Stimulated activated CD4-positive, alpha-beta T cell treated with anti-CD3 and anti-CD28 coated beads, Interleukin-1b, Interleukin-23, amount 100 ng/mL, for 4 hours (primary cell): ENCODE measurements around the gene ACYP1.

Experiments
- DNase-seq, 2 donors: peaks; one replicate each; pipeline ENCODE4 v3.0.0-alpha.2; 2020; ENCODE audit warnings: low read depth in 2 of 2

ACYP1 gene

GRCh38 chr14:75063491-75064204, at the start of gene ACYP1:
TSS of gene ACYP1 (minus strand) at chr14:75064024. CDS start at chr14:75063553, 471 bp downstream.
- DNase-seq: peak; percentile 86 to 87

- no peak for DNase-seq
These were observed 46.1 kb upstream of the ACYP1 start for GRCh38 chr14:75109877-75110276.

- DNase-seq: no peak
These were observed 43.4 kb upstream of the ACYP1 start for GRCh38 chr14:75107186-75107585.

DNA sequence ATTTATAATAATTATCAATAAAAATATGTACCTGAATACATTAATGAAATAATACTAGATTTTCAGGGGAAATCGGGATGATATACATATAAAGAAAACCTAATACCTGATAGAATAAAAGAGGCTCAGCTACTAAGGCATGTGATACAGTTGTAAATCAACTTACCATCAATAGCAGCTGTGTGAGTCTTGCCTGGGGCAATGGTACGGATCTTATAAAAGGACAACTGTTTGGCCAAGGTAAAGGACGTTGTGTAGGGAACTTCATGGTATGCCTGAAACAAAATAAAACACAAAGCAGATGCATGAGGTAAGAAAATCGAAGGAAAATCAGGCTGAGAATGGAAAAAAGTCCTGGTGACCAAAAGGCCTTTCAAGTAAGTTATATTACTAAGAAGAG, 37.7 kb upstream of the ACYP1 start:
- DNase-seq: no peak

- no peak for DNase-seq
These were observed 34.9 kb upstream of the ACYP1 start for GRCh38 chr14:75098682-75099081.

DNA sequence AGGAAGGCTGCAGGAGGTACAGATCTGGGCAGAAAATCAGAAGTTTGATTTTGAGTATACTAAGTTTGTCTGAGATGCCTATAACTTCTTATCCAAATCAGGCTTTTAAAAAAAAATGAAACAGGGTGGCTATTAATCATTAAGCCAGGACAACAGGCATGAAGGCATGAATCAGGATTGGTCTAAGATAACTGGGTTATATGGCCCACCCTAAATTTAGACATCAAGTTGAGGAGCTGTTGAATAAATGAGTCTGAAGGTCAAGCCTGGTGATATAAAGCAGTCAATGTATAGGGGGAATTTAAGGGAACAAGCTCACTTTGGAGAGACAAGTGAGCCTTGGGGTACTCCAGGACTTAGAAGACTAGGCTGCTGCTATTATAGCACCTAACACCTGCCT, 34.4 kb upstream of the ACYP1 start:
- DNase-seq: no peak

- no peak for DNase-seq
These were observed 33.1 kb upstream of the ACYP1 start for GRCh38 chr14:75096959-75097358.

GRCh38 chr14:75095690-75096089, 31.9 kb upstream of the ACYP1 start:
- no peak for DNase-seq

DNA sequence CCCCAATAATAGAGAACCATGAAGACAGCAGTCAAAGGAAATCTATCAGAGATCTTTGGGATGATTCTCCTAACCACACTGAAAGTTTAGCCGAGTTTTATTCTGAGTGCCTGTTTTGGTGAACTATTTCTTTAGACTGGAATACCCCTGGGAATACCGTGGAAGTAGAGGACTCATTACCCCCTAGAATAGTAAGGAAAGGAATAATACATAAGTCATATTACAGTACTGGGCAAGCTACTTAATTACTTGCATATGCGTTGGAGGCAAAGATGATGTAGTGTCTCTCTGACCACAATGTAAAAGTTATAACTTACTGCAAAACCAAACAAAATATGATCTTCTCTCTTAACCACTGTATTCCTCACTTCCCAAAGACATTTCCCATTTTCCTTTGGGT, 31.1 kb upstream of the ACYP1 start:
- DNase-seq: no peak

DNA sequence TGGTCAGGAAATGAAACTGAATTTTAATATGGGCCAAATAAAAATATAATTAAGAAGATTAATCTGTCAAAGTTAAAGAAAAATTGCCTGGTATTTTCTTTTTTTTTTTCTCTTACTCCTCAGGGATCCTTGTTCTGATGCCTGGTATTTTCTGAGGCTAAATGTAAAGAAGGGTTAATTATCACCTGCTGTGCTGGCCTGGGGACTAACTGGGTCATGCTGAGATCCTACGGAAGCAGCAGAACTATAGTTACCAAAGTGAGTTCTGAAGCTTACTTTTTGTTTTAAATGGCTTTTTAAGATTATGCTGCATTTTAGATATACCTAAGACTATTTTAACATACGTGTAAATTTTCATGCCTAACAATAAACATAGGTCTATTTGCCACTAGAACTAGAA, 28.9 kb upstream of the ACYP1 start:
- no peak for DNase-seq

- DNase-seq: no peak
These were observed 27.4 kb upstream of the ACYP1 start for GRCh38 chr14:75091251-75091650.

DNA sequence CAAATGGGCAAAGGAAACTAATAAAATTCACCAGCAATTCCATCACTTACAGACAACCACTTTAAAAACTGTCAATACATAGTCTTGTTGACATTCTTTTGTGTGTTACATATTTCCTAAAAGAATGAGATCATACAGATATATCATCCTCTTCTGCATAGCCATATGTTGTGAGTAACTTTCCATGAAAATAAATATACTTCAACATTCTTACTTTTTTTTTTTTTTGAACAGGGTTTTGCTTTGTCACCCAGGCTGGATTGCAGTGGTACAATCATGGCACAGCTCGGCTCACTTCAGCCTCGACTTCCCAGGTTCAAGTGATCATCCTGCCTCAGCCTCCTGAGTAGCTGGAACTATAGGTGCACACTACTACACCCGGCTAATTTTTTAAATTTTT, 26.5 kb upstream of the ACYP1 start:
- no peak for DNase-seq

- DNase-seq: peak in 1 of 2 donors; percentile 44
These were observed 24.9 kb upstream of the ACYP1 start for GRCh38 chr14:75088566-75089373.

GRCh38 chr14:75088153-75088552, 24.3 kb upstream of the ACYP1 start:
- DNase-seq: no peak

- DNase-seq: no peak
These were observed 20.7 kb upstream of the ACYP1 start for GRCh38 chr14:75084513-75084912.

DNA sequence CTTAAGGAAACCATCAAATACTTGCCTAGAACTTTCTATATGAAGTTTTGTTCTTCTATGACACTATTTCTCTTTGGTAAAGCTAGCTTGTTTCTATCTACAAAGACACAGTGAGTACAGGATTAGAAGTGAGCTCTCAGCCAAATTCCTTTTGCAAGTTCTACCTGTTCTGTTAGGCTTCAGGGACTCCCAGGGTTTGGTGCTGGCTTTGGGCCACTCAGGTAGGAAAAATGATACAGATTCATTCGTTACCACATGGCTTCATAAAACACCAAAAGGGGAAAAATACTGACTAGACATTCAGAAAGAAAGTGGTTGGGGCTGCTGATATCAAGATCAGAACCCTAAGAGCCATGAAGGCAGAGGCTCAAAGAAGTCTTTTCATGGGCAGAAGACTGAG, 19.4 kb upstream of the ACYP1 start:
- no peak for DNase-seq

DNA sequence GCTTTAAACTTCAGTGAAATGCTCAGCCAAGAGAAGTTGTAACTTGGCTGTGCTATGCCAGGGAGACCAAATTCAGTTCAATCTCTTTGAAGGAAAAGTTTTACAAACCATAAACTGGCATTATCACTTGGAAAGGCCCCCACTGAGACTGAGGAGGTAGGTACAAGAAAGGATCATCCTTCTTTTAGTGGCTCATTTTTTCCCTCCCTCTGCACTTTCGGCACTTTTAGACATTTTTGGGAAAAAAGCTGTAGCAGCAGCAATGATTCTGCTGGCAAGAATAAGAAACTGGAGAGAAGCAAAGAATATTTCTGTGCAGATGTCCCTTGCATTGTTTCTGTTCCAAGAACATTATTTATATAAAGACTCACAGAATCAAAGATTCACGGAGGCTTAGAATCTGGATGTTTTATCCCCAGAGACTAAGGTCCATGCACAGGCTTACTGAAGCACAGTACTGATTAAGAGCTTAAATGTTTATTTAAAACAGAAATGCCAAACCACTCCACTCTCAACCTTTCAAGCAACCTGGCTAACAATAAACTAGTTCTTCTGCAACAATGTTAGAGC, 17.9 kb upstream of the ACYP1 start:
- DNase-seq: no peak

DNA sequence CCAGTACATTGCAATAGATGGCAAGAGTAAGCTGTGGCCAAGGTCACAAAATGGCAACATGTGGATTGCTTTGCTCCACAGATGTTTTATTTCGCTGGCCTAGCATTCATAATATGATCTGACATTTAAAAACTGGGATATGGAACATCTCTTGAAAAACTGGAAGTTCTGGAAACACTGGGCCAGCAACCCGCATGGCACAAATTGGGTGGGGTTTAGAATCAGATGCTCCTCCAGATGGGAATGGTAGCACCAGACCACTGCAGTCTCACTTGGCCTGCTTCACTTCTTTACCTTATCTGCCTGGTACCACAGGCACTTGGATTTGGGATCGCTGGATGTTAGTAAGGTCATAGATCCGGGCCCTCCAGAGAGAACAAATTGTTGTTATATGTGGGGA, 15.7 kb upstream of the ACYP1 start:
- DNase-seq: no peak

DNA sequence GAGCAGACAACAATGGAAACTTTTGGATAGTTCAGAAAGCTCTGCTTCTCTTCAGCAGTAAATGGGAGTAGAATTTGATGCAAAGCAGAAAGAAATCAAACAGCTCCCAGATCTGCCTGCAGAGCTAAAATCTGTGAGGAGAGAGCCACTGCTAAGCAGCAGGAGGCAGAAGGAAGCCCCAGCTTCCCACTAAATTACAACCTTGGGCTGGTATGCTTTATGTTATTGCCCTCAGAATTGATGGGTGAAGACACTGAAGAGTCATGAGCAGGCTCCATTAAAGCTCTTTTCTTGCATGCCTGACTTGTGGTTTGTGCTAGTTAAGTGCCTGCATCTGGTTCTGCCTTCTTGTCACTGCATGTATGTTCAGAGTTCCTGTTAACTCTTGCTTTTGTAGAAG, 14.0 kb upstream of the ACYP1 start:
- no peak for DNase-seq

- no peak for DNase-seq
These were observed 6.6 kb upstream of the ACYP1 start for GRCh38 chr14:75070383-75070782.

DNA sequence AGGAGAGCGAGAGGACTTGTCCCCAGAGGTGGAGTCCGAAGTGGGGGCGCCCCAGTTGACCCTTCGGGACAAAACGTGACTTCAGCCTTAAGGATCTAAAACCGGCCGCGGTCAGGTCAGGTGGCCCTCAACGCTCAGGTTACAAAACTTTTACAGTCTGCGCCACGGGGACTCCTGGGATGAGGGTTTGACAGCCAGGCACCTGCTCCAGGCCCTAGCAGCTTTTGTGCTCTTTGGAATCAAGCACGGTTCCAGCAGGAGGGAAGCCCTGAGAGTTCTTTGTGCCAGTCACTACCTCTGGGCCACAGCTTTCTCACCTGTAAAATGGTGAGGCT, 6.0 kb upstream of the ACYP1 start:
- DNase-seq: no peak

GRCh38 chr14:75069121-75069810, 5.4 kb upstream of the ACYP1 start, which contains the start of gene ZC2HC1C:
TSS of gene ZC2HC1C (plus strand) at chr14:75069641. CDS start at chr14:75070574, 933 bp downstream.
- peak; percentile 35 to 63 for DNase-seq
